Sigmoid colon (tissue), 7 donors: ENCODE measurements around the gene NUPR1. TPM values are rescaled to one million over a fixed set of nuclear protein-coding genes. Genes with fewer than 3 reads are reported as not detected.
"Not testable (repeated sequence)": the region's sequence is repeated elsewhere in the genome, so short reads cannot be mapped to it uniquely, and the experiment has no call there.

ENCODE experiments used
- DNase-seq: peaks from one replicate; pipeline ENCODE4 v3.0.0-alpha.2; 2019
- H3K27ac ChIP-seq, 4 donors: fragments of 200-600 bp; sonication (generic); one replicate each; pipeline ENCODE4 v1.5.1; 2016 to 2019; ENCODE audit warnings: mild to moderate bottlenecking in 1 of 4
- H3K27me3 ChIP-seq, 3 donors: fragments of 200-600 bp; sonication (generic); one replicate each; pipeline ENCODE4 v1.5.1; 2019; ENCODE audit warnings: mild to moderate bottlenecking in 1 of 3
- H3K36me3 ChIP-seq, 4 donors: fragments of 200-600 bp; sonication (generic); one replicate each; pipeline ENCODE4 v1.5.1; 2016 to 2019
- H3K4me1 ChIP-seq, 4 donors: fragments of 200-600 bp; sonication (generic); one replicate each; pipeline ENCODE4 v1.5.1; 2017 to 2019
- H3K4me3 ChIP-seq, 4 donors: fragments of 200-600 bp; sonication (generic); one replicate each; pipeline ENCODE4 v1.5.1; 2017 to 2019; ENCODE audit warnings: mild to moderate bottlenecking in 2 of 4, moderate library complexity in 1 of 4
- H3K9me3 ChIP-seq, 4 donors: fragments of 200-600 bp in 3 of 4; sonication (generic) in 3 of 4; one replicate each; pipeline versions ENCODE4 v1.5.1 to v1.6.1; 2013 to 2019
- EP300 ChIP-seq, 4 donors: sonication (generic); formaldehyde crosslinking; IDR thresholded peaks; one replicate each; pipeline ENCODE4 v1.6.1; 2017; ENCODE audit warnings: antibody characterized with exemption in 4 of 4
- POLR2A ChIP-seq, 2 donors: fragments of 450-650 bp; IDR thresholded peaks; one replicate each; pipeline ENCODE4 v1.6.1; 2016; ENCODE audit warnings: antibody characterized with exemption in 2 of 2, mild to moderate bottlenecking in 2 of 2, moderate library complexity in 2 of 2
- POLR2AphosphoS5 ChIP-seq, 4 donors: sonication (generic); formaldehyde crosslinking; IDR thresholded peaks; one replicate each; pipeline ENCODE4 v1.6.1; 2017; ENCODE audit warnings: antibody characterized with exemption in 4 of 4
- WGBS, 2 donors: extraction: QIAGEN DNeasy Blood & Tissue Kit; methylation state at CpG; one replicate each; pipeline ENCODE4 v1.1.7; 2013; 5-methylcytosine and 5-hydroxymethylcytosine counted together
- intact Hi-C: fragments of 100-400 bp; cut with DNase I; formaldehyde crosslinking; loops from one replicate; pipeline ENCODE4 v1.15.1; 2023
- polyA plus RNA-seq, 3 donors: library from polyadenylated mRNA; stranded (reverse); fragments of 200-250 nt; gene quantifications; one replicate each; pipeline ENCODE4 v1.2.3, GENCODE V29; 2013
- total RNA-seq, 4 donors: library from RNA; depleted of rRNA; stranded (reverse); fragments of >200 nt; gene quantifications; one replicate each; pipeline ENCODE4 v1.1.0, GENCODE V29; 2016
- TF ChIP-seq, protein P1 (sequence below), 4 experiments: fragments of 450-650 bp in 3 of 4; fragments of 200-600 bp in 1 of 4; IDR thresholded peaks; one replicate each; pipeline ENCODE4 v1.5.1; 2016 to 2019; ENCODE audit warnings: antibody characterized with exemption in 4 of 4, mild to moderate bottlenecking in 3 of 4, moderate library complexity in 2 of 4
- donor health status: healthy with polysubstance abuse.
- donor health status: Bipolar disorder and iron deficiency.
- donor health status: healthy.

NUPR1 gene
- total and polyA plus RNA-seq, 7 donors = 48.6 to 318 (median 70.8) TPM

DNA sequence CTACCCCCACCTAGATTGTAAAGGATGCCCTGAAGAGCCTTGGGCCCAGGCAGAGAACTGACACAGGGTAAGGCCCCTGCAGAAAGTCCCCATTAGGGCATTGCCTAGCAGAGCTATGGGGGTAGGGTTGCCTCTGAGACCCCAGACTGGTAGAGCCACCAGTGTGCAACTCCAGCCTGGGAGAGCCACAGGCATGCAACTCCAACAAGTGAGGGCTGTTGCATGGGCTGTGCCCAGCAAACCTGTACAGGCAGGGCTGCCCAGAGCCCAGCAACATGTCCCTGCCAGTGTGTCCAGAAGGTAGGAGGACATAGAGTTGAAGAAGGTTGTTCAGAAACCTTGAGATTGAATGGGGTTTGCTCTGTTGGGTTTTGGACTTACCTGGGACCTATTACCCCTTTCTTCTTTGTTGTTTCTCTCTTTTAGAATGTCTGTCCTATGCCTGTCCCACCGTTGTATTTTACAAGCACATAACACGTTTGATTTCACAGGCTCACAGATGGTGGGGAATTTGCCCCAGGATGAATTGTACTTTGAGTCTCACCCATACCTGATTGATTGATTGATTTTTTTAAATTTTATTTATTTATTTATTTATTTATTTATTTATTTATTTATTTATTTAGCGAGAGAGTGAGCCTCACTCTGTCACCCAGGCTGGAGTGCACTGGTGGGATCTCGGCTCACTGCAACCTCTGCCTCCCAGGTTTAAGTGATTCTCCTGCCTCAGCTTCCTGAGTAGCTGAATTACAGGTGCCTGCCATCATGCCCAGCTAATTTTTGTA is 31.4 kb upstream of the NUPR1 start:
- Histone ChIP-seq H3K36me3 (peaks cover 0 to 2% (median 0%) of the 10 kb centered on the region in 4 donors), H3K27ac (no peak overlapping the region), H3K27me3 (no peaks in the 10 kb centered on the region), H3K9me3 (peaks cover 0 to 4% (median 0%) of the 10 kb centered on the region in 4 donors), H3K4me1 (peaks cover 0 to 27% (median 22%) of the 10 kb centered on the region in 4 donors), H3K4me3 (no peak overlapping the region)
- intact Hi-C loops = no loop called here
- TF ChIP-seq POLR2A (IDR thresholded peaks at IDR 0.05) (no peak), EP300 (IDR thresholded peaks at IDR 0.05) (no peak), POLR2AphosphoS5 (IDR thresholded peaks at IDR 0.05) (no peak)
- TF ChIP-seq, protein P1, sequence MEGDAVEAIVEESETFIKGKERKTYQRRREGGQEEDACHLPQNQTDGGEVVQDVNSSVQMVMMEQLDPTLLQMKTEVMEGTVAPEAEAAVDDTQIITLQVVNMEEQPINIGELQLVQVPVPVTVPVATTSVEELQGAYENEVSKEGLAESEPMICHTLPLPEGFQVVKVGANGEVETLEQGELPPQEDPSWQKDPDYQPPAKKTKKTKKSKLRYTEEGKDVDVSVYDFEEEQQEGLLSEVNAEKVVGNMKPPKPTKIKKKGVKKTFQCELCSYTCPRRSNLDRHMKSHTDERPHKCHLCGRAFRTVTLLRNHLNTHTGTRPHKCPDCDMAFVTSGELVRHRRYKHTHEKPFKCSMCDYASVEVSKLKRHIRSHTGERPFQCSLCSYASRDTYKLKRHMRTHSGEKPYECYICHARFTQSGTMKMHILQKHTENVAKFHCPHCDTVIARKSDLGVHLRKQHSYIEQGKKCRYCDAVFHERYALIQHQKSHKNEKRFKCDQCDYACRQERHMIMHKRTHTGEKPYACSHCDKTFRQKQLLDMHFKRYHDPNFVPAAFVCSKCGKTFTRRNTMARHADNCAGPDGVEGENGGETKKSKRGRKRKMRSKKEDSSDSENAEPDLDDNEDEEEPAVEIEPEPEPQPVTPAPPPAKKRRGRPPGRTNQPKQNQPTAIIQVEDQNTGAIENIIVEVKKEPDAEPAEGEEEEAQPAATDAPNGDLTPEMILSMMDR (IDR thresholded peaks at IDR 0.05) = no peak
- 96% methylated on average over 4 of the region's 4 CpGs for WGBS, 2 donors
- no peak for DNase-seq

DNA sequence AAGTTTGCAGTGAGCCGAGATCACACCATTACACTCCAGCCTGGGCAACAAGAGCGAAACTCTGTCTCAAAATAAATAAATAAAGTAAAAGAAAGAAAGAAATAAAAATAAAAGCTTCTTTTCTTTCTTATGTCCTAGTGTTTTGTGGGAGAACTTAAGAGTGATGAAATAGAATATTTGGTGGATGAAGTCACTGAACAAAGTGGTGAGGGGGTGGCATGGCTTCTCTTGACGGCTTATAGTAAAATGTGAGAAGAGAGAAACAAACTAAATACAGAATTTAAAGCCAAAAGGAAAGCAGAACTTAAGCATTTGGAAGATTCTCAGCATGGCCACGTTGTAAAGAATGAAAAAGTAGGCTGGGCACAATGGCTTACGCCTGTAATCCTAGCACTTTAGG is 30.2 kb upstream of the NUPR1 start:
- intact Hi-C loops = no loop called here
- TF ChIP-seq POLR2A (IDR thresholded peaks at IDR 0.05) (no peak), POLR2AphosphoS5 (IDR thresholded peaks at IDR 0.05) (no peak), EP300 (IDR thresholded peaks at IDR 0.05) (no peak)
- TF ChIP-seq, protein P1 (IDR thresholded peaks at IDR 0.05) = no peak
- no peak for DNase-seq
- Histone ChIP-seq H3K36me3 (peaks cover 0 to 5% (median 0%) of the 10 kb centered on the region in 4 donors), H3K27ac (no peak overlapping the region), H3K9me3 (peaks cover 0 to 4% (median 0%) of the 10 kb centered on the region in 4 donors), H3K27me3 (no peaks in the 10 kb centered on the region), H3K4me3 (no peak overlapping the region), H3K4me1 (peaks cover 0 to 23% (median 22%) of the 10 kb centered on the region in 4 donors)
- WGBS, 2 donors = 91 to 93% methylated on average over 5 of the region's 5 CpGs

DNA sequence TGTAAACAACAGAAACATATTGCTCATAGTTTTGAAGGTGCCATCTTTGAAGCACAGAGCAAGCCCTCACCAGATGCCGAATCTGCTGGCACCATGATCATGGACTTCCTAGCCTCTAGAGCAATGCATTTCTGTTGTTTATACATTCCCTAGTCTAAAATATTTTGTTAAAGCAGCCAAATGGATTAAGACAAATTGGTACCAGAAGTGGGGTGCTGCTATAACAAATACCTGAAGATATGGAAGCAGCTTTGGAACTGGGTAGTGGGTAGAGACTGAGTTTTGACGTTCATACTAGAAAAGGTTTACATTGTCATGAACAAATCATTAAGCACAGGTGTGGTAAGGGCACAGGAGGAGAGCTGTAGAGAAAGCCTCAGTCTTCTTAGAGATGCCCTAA is 28.5 kb upstream of the NUPR1 start:
- intact Hi-C loops = no loop called here
- peaks cover 0 to 4% (median 0%) of the 10 kb centered on the region in 4 donors for H3K9me3 ChIP-seq
- no peaks in the 10 kb centered on the region for H3K27me3 ChIP-seq
- DNase-seq = no peak
- H3K4me3 ChIP-seq = no peak overlapping the region
- H3K27ac ChIP-seq = no peak overlapping the region
- no peak for TF ChIP-seq EP300 (IDR thresholded peaks at IDR 0.05)
- no peak for TF ChIP-seq POLR2A (IDR thresholded peaks at IDR 0.05)
- no peak for TF ChIP-seq POLR2AphosphoS5 (IDR thresholded peaks at IDR 0.05)
- TF ChIP-seq, protein P1 (IDR thresholded peaks at IDR 0.05) = no peak
- peaks cover 0 to 5% (median 0%) of the 10 kb centered on the region in 4 donors for H3K36me3 ChIP-seq
- peaks cover 0 to 8% (median 6%) of the 10 kb centered on the region in 4 donors for H3K4me1 ChIP-seq
- WGBS, 2 donors = 95 to 99% methylated on average over 2 of the region's 2 CpGs

DNA sequence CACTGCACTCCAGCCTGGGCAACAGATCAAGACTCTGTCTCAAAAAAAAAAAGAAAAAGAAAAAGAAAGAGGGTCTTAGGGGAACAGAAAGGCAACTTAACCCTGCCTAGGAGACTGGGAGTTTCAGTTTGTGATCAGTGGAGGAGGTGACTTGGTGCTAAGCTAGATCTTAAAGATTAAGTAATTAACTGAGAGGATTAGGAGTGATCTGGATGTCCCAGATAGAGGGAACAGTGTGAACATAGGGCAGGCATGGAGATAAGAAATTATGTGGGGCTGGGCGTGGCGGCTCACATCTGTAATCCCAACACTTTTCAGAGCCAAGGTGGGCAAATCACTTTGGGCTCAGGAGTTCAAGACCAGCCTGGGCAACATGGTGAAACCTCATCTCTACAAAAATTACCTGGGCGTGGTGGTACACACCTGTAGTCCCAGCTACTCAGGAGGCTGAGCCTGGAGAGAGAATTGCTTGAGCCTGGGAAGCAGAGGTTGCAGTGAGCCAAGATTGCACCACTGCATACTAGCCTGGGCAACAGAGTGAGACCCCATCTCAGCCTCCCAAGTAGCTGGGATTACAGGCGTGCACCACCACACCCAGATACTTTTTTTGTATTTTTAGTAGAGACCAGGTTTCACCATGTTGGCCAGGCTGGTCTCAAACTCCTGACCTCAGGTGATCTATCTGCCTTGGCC is 27.6 kb upstream of the NUPR1 start:
- WGBS, 2 donors = 96% methylated on average over 4 of the region's 4 CpGs
- DNase-seq, H3K9me3 ChIP-seq, H3K36me3 ChIP-seq, H3K4me1 ChIP-seq, H3K27me3 ChIP-seq, H3K27ac ChIP-seq, H3K4me3 ChIP-seq, intact Hi-C loops: not testable (repeated sequence)

DNA sequence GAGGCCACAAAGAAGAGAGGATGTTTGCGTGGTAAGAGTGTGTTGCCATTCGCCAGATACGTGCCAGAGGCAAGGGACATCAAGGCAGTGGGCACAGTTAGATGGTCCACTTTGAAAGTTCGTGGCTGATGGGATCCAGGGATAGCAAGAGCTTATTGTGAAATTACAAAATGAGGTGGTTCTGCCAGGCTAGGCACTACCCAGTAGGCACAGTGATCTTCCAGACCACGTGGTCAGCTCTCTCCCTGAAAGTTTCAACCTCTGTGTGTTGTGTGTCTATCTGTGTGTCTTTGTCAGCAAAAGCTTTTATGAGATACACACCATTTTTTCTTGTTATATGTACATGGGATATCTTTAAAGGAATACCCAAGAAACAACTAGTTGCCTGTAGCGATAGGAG is 24.4 kb upstream of the NUPR1 start:
- no peak overlapping the region for H3K27ac ChIP-seq
- H3K36me3 ChIP-seq = peaks cover 0 to 23% (median 1%) of the 10 kb centered on the region in 4 donors
- no peaks in the 10 kb centered on the region for H3K27me3 ChIP-seq
- TF ChIP-seq POLR2A (IDR thresholded peaks at IDR 0.05) (no peak), POLR2AphosphoS5 (IDR thresholded peaks at IDR 0.05) (no peak), EP300 (IDR thresholded peaks at IDR 0.05) (no peak)
- TF ChIP-seq, protein P1 (IDR thresholded peaks at IDR 0.05) = no peak
- WGBS, 2 donors = 92 to 93% methylated on average over 6 of the region's 6 CpGs
- H3K4me3 ChIP-seq = no peak overlapping the region
- intact Hi-C loops = no loop called here
- peaks cover 0 to 10% (median 0%) of the 10 kb centered on the region in 4 donors for H3K4me1 ChIP-seq
- DNase-seq = no peak
- H3K9me3 ChIP-seq = peaks cover 0 to 4% (median 0%) of the 10 kb centered on the region in 4 donors
